ENCODE results near the gene TRPM2. TPM values are rescaled to one million over a fixed set of nuclear protein-coding genes. Genes with fewer than 3 reads are reported as not detected.

TRPM2 gene
- total and polyA plus RNA-seq, 2 of the 8 experiments (the other 6 are each of a cell fraction or from before 2014, with no cell fraction given), result 0.27 to 0.28 TPM

DNA sequence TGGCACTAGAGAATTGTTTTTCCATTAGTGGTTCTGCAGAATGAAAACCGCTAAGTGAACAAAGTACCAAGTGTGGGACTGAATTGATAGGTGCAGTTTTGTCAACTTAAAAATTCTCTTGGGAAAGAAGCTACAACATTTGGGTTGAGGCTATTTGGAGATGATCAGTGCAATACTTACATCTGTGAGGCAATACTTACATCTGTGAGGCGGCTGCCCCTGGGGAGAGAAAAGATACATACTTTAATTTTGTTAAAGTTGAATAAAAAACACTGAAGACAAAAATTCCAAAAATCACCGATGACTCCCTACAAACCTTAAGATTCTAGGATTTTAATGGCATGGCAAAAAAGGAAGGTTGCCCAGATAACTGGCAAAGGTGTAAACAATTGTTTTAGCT is 16.0 kb upstream of the TRPM2 start:
- no peak overlapping the region for H4K5ac ChIP-seq (ENCODE audit: insufficient read length, low read depth, low read length)
- H3K27me3 ChIP-seq (replicated peaks in 1 of 4; ENCODE audit: control insufficient read depth in 3 of 4, extremely low read depth in 1 of 4, insufficient read depth in 3 of 4, low read length in 3 of 4), result no peaks in the 10 kb centered on the region
- ChIA-PET POLR2A (ENCODE audit: partially characterized antibody) (interaction anchor here (0.9 to 1.7 kb wide), 4 partner anchors 11 to 152 kb away, joined by 3 to 4 read pairs (median 4); no protein-coding TSS in a partner anchor), CTCF (ENCODE audit: partially characterized antibody) (interaction anchor here (0.7 to 1.6 kb wide), 7 partner anchors 14 to 114 kb away, joined by 3 to 4 read pairs (median 3); no protein-coding TSS in a partner anchor)
- FAIRE-seq (no peak), DNase-seq (ENCODE audit: low read depth in 1 of 2, low spot score in 2 of 2) (no peak)
- 89% methylated on average over 3 of the region's 3 CpGs; no CpG with 5 or more reads in 1 of the 2 experiments for whole genome bisulfite sequencing, 2 experiments (ENCODE audit: extremely low coverage in 1 of 2, insufficient coverage in 1 of 2, insufficient read length in 1 of 2, insufficient replicate concordance in 2 of 2, low coverage in 1 of 2, low lambda C conversion rate in 2 of 2, missing lambda C conversion rate in 1 of 2)
- H3K27ac ChIP-seq (ENCODE audit: low read depth, low read length), result no peak overlapping the region
- no peak overlapping the region for H2AK5ac ChIP-seq (ENCODE audit: low read depth, low read length)
- H4K8ac ChIP-seq (ENCODE audit: extremely low read depth, insufficient read depth, low read length), result no peak overlapping the region
- H2BK120ac ChIP-seq (replicated peaks; ENCODE audit: low read depth, low read length), result no peak overlapping the region
- H2BK15ac ChIP-seq (ENCODE audit: low read length), result no peak overlapping the region
- no peaks in the 10 kb centered on the region for H3K9me3 ChIP-seq (ENCODE audit: insufficient read depth in 2 of 2, low read depth in 1 of 2, low read length in 1 of 2)
- no peak overlapping the region for H4K91ac ChIP-seq (replicated peaks; ENCODE audit: insufficient read length, low read length)
- H3K18ac ChIP-seq (ENCODE audit: extremely low read depth, low read length), result no peak overlapping the region
- H3K9ac ChIP-seq (replicated peaks in 1 of 4; ENCODE audit: extremely low read depth in 1 of 4, low read depth in 3 of 4, low read length in 3 of 4), result no peak overlapping the region
- no peak overlapping the region for H2BK5ac ChIP-seq (ENCODE audit: low read depth, low read length)
- no peak overlapping the region for H3K4ac ChIP-seq (replicated peaks; ENCODE audit: insufficient read length, low read depth, low read length)
- peaks cover 6% of the 10 kb centered on the region; the same call in 1 of the 2 replicates for H3K23me2 ChIP-seq (ENCODE audit: low read depth, low read length)
- H3K4me1 ChIP-seq (replicated peaks in 1 of 4; ENCODE audit: control insufficient read depth in 3 of 4, insufficient read depth in 4 of 4, low read length in 3 of 4), result peaks cover 0 to 7% (median under 1%) of the 10 kb centered on the region in 4 experiments; a peak in 2 of 7 replicates
- no peak overlapping the region; a peak in 1 of 4 replicates for H3K4me2 ChIP-seq (ENCODE audit: insufficient read depth in 1 of 2, low read depth in 2 of 2, low read length in 2 of 2)
- no peaks in the 10 kb centered on the region for H3K79me2 ChIP-seq (ENCODE audit: control insufficient read depth in 1 of 2, insufficient read depth in 2 of 2, low read length in 2 of 2)
- no peak overlapping the region for H3K4me3 ChIP-seq (ENCODE audit: extremely low read depth in 1 of 4, insufficient read depth in 2 of 4, low read depth in 3 of 4, low read length in 4 of 4)
- H3K56ac ChIP-seq (replicated peaks; ENCODE audit: insufficient read length, low read depth, low read length), result no peak overlapping the region
- H4K20me1 ChIP-seq (replicated peaks in 1 of 2; ENCODE audit: control insufficient read depth in 1 of 2, insufficient read depth in 2 of 2, low read length in 2 of 2), result no peaks in the 10 kb centered on the region
- H2AFZ ChIP-seq (ENCODE audit: low read length), result no peak overlapping the region
- H2BK12ac ChIP-seq (ENCODE audit: low read depth, low read length), result no peak overlapping the region
- H3K79me1 ChIP-seq (ENCODE audit: low read depth, low read length), result no peaks in the 10 kb centered on the region
- no peak overlapping the region for H3K23ac ChIP-seq (ENCODE audit: insufficient read length)
- H3K36me3 ChIP-seq (ENCODE audit: control insufficient read depth in 2 of 4, insufficient read depth in 4 of 4, low read length in 3 of 4), result peaks cover 0 to 4% (median 0%) of the 10 kb centered on the region in 4 experiments; a peak in 1 of 8 replicates
- no peak overlapping the region for H3K14ac ChIP-seq (ENCODE audit: insufficient read length)
- H2BK20ac ChIP-seq (ENCODE audit: low read length), result no peak overlapping the region
- TF ChIP-seq SIN3A (conservative IDR thresholded peaks at IDR 0.05 in 1 of 2, IDR thresholded peaks at IDR 0.05 in 1 of 2; ENCODE audit: low read depth in 1 of 2, low read length in 2 of 2) (no peak), SRF (IDR thresholded peaks at IDR 0.05; ENCODE audit: low read depth, low read length) (no peak), RAD21 (IDR thresholded peaks at IDR 0.05 in 1 of 2, conservative IDR thresholded peaks at IDR 0.05 in 1 of 2; ENCODE audit: low read depth in 2 of 2, low read length in 2 of 2) (no peak), TBP (IDR thresholded peaks at IDR 0.05; ENCODE audit: low read depth, low read length) (no peak), YY1 (IDR thresholded peaks at IDR 0.05; ENCODE audit: low read depth, low read length) (no peak), SIX5 (IDR thresholded peaks at IDR 0.05; ENCODE audit: low read depth, low read length) (no peak), FOSL1 (IDR thresholded peaks at IDR 0.05; ENCODE audit: insufficient read depth, low read depth, low read length) (no peak), GABPA (IDR thresholded peaks at IDR 0.05; ENCODE audit: borderline replicate concordance, insufficient read depth, low read length) (no peak), SIRT6 (IDR thresholded peaks at IDR 0.05; ENCODE audit: low read length) (no peak), EP300 (IDR thresholded peaks at IDR 0.05; ENCODE audit: borderline replicate concordance in 1 of 2, low read depth in 2 of 2, low read length in 2 of 2) (no peak)
- TF ChIP-seq, protein P1, sequence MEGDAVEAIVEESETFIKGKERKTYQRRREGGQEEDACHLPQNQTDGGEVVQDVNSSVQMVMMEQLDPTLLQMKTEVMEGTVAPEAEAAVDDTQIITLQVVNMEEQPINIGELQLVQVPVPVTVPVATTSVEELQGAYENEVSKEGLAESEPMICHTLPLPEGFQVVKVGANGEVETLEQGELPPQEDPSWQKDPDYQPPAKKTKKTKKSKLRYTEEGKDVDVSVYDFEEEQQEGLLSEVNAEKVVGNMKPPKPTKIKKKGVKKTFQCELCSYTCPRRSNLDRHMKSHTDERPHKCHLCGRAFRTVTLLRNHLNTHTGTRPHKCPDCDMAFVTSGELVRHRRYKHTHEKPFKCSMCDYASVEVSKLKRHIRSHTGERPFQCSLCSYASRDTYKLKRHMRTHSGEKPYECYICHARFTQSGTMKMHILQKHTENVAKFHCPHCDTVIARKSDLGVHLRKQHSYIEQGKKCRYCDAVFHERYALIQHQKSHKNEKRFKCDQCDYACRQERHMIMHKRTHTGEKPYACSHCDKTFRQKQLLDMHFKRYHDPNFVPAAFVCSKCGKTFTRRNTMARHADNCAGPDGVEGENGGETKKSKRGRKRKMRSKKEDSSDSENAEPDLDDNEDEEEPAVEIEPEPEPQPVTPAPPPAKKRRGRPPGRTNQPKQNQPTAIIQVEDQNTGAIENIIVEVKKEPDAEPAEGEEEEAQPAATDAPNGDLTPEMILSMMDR (IDR thresholded peaks at IDR 0.05; ENCODE audit: control extremely low read depth in 1 of 3, insufficient read depth in 1 of 3, low read depth in 1 of 3, low read length in 3 of 3), result no peak

Data from H1 (cell line).